NT2/D1 (cell line): ENCODE data around the gene SLC3A2.
A peak's percentile ranks its signal among the peaks of the same experiment; 100 is the strongest.

ENCODE experiments used
- DNase-seq: peaks from one replicate; pipeline ENCODE4 v3.0.0-alpha.2; 2011; ENCODE audit warnings: low read depth, low spot score
- H3K27me3 ChIP-seq: 2 replicates; pipeline ENCODE4 v1.6.0; 2011; ENCODE audit warnings: mild to moderate bottlenecking; ENCODE audit not compliant: insufficient read length, insufficient read depth
- H3K36me3 ChIP-seq: 2 replicates; pipeline ENCODE4 v1.6.1; 2011; ENCODE audit warnings: mild to moderate bottlenecking, low read length, mixed read lengths; ENCODE audit not compliant: insufficient read depth, insufficient read length
- H3K4me1 ChIP-seq: 2 replicates; pipeline ENCODE4 v1.5.1; 2011; ENCODE audit not compliant: insufficient read depth, insufficient read length
- H3K4me3 ChIP-seq: 2 replicates; pipeline ENCODE4 v1.5.1; 2011; ENCODE audit warnings: low read depth; ENCODE audit not compliant: insufficient read length
- H3K9ac ChIP-seq: 2 replicates; pipeline ENCODE4 v1.6.0; 2011; ENCODE audit warnings: low read depth; ENCODE audit not compliant: insufficient read length
- H3K9me3 ChIP-seq: 2 replicates; pipeline ENCODE4 v1.5.1; 2011; ENCODE audit warnings: mild to moderate bottlenecking, low read length; ENCODE audit not compliant: insufficient read depth
- SUZ12 ChIP-seq: IDR thresholded peaks from 2 replicates; pipeline ENCODE4 v1.6.1; 2011; ENCODE audit not compliant: insufficient read length, insufficient read depth; ENCODE audit errors: extremely low read depth
- YY1 ChIP-seq: IDR thresholded peaks from 2 replicates; pipeline ENCODE4 v1.6.1; 2011; ENCODE audit not compliant: insufficient read length, insufficient read depth
- ZNF274 ChIP-seq: IDR thresholded peaks from 2 replicates; pipeline ENCODE4 v1.6.1; 2011; ENCODE audit warnings: mild to moderate bottlenecking, low read depth, low read length

SLC3A2 gene

GRCh38 chr11:62912268-62912667, 31.6 kb downstream of the SLC3A2 start:
- DNase-seq = no peak
- H3K4me3 ChIP-seq = no peak overlapping the region
- H3K9me3 ChIP-seq = peaks cover 8% of the 10 kb centered on the region; the same call in 1 of the 2 replicates
- peaks cover under 1% of the 10 kb centered on the region for H3K27me3 ChIP-seq
- H3K4me1 ChIP-seq = peaks cover 20% of the 10 kb centered on the region
- no peak overlapping the region for H3K9ac ChIP-seq
- H3K36me3 ChIP-seq = no peaks in the 10 kb centered on the region
- TF ChIP-seq SUZ12 = no peak
- no peak for TF ChIP-seq ZNF274
- TF ChIP-seq YY1 = no peak

GRCh38 chr11:62914416-62914815, 33.7 kb downstream of the SLC3A2 start:
- DNase-seq = no peak
- Histone ChIP-seq H3K9me3 (no peaks in the 10 kb centered on the region), H3K4me3 (no peak overlapping the region), H3K4me1 (peaks cover 21% of the 10 kb centered on the region), H3K27me3 (no peaks in the 10 kb centered on the region), H3K36me3 (no peaks in the 10 kb centered on the region), H3K9ac (no peak overlapping the region)
- no peak for TF ChIP-seq YY1
- no peak for TF ChIP-seq SUZ12
- no peak for TF ChIP-seq ZNF274

- Histone ChIP-seq H3K27me3 (peaks cover 9% of the 10 kb centered on the region), H3K9me3 (no peaks in the 10 kb centered on the region), H3K36me3 (no peaks in the 10 kb centered on the region), H3K4me3 (no peak overlapping the region), H3K9ac (no peak overlapping the region), H3K4me1 (peaks cover 13% of the 10 kb centered on the region)
- no peak for TF ChIP-seq ZNF274
- no peak for TF ChIP-seq SUZ12
- TF ChIP-seq YY1 = no peak
- no peak for DNase-seq
These were observed 37.3 kb downstream of the SLC3A2 start for GRCh38 chr11:62917906-62918502.

GRCh38 chr11:62918531-62918930, 37.8 kb downstream of the SLC3A2 start:
- Histone ChIP-seq H3K9ac (no peak overlapping the region), H3K36me3 (no peaks in the 10 kb centered on the region), H3K9me3 (no peaks in the 10 kb centered on the region), H3K4me3 (no peak overlapping the region), H3K4me1 (peaks cover 15% of the 10 kb centered on the region), H3K27me3 (peaks cover 13% of the 10 kb centered on the region)
- TF ChIP-seq YY1 (no peak), ZNF274 (no peak), SUZ12 (no peak)
- DNase-seq = no peak

DNA sequence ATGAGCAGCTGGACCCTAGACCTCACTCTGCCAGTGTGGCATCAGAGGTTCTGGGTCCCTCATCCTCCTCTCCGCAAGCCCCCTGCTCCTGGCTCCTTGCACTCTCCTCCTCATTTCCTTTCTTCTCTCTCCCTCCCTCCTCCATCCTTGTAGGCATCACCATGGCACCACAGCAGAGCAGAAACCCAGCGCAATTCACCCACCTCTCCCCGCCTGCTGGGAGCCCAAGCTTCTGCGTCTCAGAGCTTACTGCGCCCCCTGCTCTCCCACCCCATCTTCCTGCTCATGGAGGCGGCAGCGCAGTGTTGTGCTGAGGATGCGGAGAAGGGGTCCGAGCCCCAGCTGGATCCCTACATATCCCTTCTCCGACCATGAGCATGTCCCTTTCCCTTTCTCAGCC, 38.8 kb downstream of the SLC3A2 start:
- DNase-seq = no peak
- no peak for TF ChIP-seq SUZ12
- H3K36me3 ChIP-seq = no peaks in the 10 kb centered on the region
- H3K9ac ChIP-seq = no peak overlapping the region
- H3K4me1 ChIP-seq = peaks cover 15% of the 10 kb centered on the region
- no peak overlapping the region for H3K4me3 ChIP-seq
- H3K9me3 ChIP-seq = no peaks in the 10 kb centered on the region
- peaks cover 22% of the 10 kb centered on the region for H3K27me3 ChIP-seq

DNA sequence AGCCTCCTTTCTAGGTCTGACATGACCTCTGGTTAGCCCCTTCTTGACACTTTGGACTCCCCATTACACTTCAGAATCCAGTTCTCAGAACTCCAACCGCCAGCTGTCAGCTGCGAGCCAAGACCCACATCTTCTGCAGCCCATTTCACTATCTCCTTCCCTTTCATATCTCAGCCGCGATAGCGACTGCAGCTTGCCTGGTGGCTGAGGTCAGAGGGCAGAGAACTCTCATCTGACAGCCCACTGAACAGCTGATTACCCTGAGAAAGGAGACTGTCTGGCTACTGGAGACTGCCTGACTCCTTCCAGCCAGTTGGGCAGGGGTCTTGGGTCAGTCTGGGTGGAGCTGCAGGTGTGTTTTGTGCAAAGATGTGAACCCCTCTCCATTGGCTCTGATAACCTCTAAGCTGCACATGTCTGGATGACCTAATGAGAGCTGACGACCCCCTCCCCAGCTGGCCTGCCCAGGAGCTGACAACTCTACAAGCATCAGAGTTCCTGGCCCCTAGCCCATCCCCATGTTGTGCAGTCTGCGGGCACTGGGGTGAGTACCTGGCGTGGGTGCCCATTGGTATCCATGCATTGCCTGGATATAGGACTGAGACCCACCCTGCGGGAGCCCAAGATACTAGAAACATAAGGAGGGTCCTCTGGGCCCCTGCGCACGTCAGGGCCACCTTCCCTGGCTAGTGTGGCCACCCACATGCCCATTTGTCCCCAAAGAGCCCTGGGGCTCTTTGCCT, 39.4 kb downstream of the SLC3A2 start:
- no peak for TF ChIP-seq SUZ12
- no peak for TF ChIP-seq ZNF274
- no peak for TF ChIP-seq YY1
- Histone ChIP-seq H3K9me3 (no peaks in the 10 kb centered on the region), H3K4me1 (peaks cover 15% of the 10 kb centered on the region), H3K36me3 (no peaks in the 10 kb centered on the region), H3K4me3 (no peak overlapping the region), H3K9ac (no peak overlapping the region), H3K27me3 (peaks cover 25% of the 10 kb centered on the region)
- DNase-seq = no peak

GRCh38 chr11:62921201-62921572, 40.5 kb downstream of the SLC3A2 start, which contains the start of gene CHRM1:
Gene CHRM1 (minus strand): TSS chr11:62921363. CDS start chr11:62911100, 10,263 bp downstream.
- Histone ChIP-seq H3K4me1 (peaks cover 15% of the 10 kb centered on the region), H3K27me3 (peaks cover 34% of the 10 kb centered on the region)

More at GRCh38 chr11:62921201-62921572, 40.5 kb downstream of the SLC3A2 start, which contains the start of gene CHRM1:
- Histone ChIP-seq H3K9me3 (no peaks in the 10 kb centered on the region), H3K36me3 (no peaks in the 10 kb centered on the region), H3K9ac (peak within 1 kb of the TSS; percentile 59), H3K4me3 (no peak within 1 kb of the TSS)
- TF ChIP-seq ZNF274 (no peak), SUZ12 (no peak), YY1 (no peak)
- no peak for DNase-seq
